HG03135 (cell line): ENCODE results near the gene PPP1R3C.

ENCODE experiments used
- ATAC-seq: cut with Tn5 transposase; IDR thresholded peaks from one replicate; pipeline ENCODE4 v1.9.1; 2021; ENCODE audit warnings: mild to moderate bottlenecking, moderate library complexity; ENCODE audit not compliant: unreplicated experiment

PPP1R3C gene

GRCh38 chr10:91629715-91630549 lies 2.9 kb downstream of the PPP1R3C start:
- no peak for ATAC-seq

DNA sequence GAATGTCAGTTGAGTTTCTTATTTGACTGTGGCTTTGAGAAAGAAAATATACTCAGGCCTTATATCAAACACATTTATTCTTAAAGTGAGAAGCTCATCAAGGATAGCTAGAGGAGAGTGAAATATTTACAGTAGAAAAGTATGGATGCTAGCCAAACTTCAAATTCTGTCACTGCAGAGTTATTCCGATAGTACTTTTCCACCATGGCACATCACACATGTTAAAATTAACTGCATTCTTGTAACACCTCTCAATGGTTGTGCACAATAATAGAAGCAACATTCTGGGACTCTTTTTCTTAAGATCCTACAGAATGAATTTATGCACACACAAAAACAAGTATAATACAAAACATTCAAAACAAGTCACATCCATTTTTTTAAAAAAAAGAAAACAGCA lies 4.5 kb downstream of the PPP1R3C start:
- no peak for ATAC-seq

DNA sequence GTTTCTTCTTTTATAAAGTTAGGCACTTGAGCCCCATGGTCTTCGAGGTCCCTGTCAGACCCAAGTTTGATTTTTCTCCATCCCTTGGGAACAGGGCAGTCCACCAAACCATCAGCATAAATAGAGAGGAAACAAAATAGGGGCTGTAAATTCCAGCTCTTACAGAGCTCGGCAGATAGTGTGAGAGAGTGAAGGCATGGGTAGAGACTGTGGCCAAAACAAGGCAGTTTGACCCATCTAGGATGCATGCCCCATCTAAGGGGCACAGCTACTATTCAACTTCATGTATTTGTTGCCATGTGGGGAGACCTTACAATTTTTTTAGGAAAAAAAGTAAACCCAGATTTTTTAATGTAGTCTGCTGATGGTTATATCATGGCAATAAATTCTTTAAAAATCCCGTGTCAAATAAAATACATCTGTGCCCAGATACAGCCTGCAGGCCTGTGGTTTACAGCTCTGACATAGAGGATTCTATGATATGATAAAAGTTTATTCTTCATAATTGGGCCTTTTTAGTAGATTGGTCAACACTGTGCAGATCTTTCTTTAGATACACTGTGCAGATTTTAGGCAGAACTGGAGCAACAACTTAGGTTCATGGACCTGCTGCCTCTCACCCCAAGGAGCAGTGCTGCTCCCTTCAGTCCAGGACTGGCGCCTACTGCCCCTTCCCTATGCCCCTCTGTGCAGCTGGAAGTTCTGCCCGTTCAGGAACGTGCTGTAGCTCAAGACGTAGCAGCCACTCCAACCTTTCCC lies 5.3 kb downstream of the PPP1R3C start:
- no peak for ATAC-seq

DNA sequence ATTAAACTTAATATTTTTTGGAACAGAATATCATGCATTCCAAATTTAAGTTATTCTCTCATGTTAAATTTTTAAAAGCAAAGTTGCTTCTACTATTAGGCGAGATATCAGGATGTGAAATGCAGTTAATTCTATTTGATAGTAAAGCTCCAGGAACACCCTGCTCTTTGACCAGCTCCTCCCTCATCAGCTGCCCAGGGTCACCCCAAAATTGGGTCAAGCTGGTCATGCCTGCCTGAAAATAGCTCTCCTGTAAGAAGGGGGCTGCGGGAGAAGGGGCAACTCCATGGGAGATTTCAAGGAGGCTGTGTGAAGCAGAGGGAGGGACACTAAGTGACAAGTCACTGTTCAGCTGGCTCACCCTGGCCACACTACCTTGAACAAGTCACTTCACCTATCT lies 5.9 kb downstream of the PPP1R3C start:
- ATAC-seq, result no peak

DNA sequence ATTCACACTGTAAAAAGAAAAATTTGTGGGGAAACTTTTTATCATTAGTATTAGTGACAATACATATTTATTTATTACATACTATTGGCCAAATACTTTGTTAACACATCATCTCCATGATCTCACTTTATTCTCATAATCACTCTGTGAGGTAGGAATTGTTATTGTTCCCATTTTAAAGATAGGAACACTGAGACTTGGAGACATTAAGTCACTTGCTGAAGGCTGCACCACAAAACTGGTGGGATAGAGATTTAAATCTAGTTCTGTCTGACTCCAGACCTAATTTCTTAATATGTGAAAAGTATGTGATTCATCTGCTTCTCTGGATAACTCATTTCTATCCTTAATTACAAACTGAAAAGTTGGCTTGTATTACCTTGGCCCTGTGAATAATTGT lies 8.2 kb downstream of the PPP1R3C start:
- ATAC-seq, result no peak

GRCh38 chr10:91622601-91623000 lies 10.3 kb downstream of the PPP1R3C start:
- ATAC-seq, result no peak

DNA sequence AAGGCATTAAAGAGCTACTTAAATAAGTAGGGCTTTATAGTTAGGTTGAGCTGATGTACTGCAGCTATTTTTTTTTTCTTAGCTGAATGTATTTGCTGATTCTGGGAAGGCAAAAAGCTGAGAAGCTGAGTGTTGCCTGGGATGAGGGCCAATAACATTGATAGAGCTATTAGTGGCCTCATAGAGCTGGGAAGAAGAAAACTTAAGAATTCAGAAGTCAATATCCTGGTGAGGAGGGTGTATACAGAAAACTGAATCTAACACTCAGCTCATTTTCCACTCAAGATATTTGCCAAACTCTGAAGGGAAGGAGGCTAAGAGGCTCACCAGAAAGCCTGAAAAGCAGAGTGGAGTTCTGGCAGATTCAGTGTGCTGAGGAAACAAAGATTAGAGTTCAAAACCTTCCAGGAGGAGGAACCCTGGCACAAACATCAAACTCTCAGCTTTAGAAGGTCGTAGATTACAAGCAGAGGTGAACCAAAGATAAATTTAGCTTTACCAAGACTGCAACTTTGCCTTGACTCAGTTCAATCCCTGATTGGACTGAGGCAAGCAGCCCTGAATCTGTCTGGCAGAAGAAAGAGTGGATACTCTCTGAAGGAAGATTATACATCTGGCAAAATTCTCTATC lies 11.3 kb downstream of the PPP1R3C start:
- ATAC-seq, result no peak

- no peak for ATAC-seq
Observed at GRCh38 chr10:91617072-91617609, 15.7 kb downstream of the PPP1R3C start.

DNA sequence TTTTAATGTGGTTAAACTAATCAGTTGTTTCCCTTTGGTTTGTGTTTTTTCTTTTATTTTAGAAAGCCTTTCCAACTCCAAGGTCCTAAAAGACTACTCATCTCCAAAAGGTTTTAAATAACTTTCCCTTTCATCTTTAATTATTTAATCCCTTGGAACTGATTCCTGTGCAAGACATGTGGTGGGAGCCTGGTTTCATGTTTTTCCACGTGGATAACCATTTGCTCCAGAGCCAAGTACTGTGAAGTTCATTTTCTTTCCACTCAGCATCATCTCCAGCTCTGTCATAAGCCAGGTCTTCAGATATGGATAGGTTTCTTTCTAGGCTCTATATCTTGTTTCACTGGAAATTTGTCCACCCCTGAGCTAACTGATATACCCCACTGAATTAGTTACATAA lies 16.7 kb downstream of the PPP1R3C start:
- no peak for ATAC-seq

DNA sequence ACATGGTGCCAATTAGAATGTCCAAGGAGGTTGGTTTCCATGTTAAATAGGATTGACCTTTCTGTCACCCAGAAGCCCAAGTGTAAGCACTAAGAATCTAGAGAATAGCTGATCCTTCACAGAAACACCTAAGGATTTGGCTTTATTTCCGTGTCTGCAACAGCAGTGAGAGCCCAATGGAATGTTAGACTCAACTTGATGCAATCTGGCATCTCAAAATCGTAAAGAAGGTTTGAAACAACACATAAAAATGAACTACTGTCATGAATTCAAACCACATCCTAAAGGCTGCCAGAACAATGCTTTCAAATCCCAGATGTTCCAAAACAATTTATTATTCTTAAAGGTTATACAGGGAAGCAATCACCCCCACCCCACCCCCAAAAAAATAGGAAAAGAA lies 18.6 kb downstream of the PPP1R3C start:
- ATAC-seq, result no peak

GRCh38 chr10:91613411-91614187 lies 19.3 kb downstream of the PPP1R3C start:
- no peak for ATAC-seq

DNA sequence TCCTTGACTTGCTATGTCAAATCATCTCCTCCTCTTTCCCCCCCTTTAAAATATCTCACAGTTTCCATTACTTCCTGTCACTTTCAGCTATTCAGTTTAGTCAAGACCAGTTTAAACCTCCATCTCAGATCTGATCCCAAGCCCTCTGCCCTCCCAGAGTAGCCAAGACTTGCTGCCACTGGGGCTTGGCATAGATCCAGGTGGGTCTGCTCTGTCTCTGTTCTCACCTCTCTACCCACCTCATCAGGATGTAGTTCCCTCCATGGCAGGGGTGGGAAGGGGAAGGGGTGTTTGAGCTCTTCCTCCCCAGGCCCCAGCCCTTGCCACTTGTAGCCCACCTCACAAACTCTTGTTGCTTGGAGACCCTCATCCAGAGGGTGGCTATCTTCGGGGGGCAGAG lies 22.0 kb downstream of the PPP1R3C start:
- ATAC-seq, result no peak

- no peak for ATAC-seq
Observed at GRCh38 chr10:91610444-91610843, 22.4 kb downstream of the PPP1R3C start.

- ATAC-seq, result no peak
Observed at GRCh38 chr10:91607646-91608403, 25.0 kb downstream of the PPP1R3C start.

GRCh38 chr10:91605968-91606367 lies 26.9 kb downstream of the PPP1R3C start:
- ATAC-seq, result no peak

GRCh38 chr10:91604553-91605534 lies 28.0 kb downstream of the PPP1R3C start:
- no peak for ATAC-seq

DNA sequence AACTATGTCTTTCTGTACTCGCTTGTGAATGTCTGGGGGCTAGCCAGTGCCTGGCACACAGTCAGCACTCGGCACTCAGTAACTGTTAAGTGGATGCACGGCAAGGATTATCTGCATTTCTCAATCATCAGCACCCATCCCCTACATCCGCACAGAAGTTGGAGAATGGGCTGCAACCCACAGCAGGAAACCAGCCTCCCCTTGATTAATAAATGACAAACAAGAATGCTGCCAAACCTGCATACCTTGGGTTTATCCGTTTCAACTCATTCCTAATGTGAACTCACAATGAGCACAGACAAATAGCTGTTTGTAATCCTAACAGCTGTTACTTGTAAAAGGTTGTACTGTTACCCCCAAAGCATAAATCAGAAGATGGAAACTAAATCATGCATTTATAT lies 28.9 kb downstream of the PPP1R3C start:
- ATAC-seq, result no peak

- no peak for ATAC-seq
Observed at GRCh38 chr10:91602868-91603568, 29.9 kb downstream of the PPP1R3C start.
